GM11168 (cell line): ENCODE results near the gene TRIM16.
"Not testable (repeated sequence)": the region's sequence is repeated elsewhere in the genome, so short reads cannot be mapped to it uniquely, and the experiment has no call there.

Source experiments
- in situ Hi-C: fragments of 300-500 bp; cut with MboI; formaldehyde crosslinking; loops from one replicate; pipeline ENCODE4 v1.12.0; 2022; ENCODE audit warnings: low sequenced_read_pairs; ENCODE audit not compliant: unreplicated experiment

Gene TRIM16

GRCh38 chr17:15659663-15660062 is 24.4 kb downstream of the TRIM16 start:
- in situ Hi-C loops, result no loop called here

DNA sequence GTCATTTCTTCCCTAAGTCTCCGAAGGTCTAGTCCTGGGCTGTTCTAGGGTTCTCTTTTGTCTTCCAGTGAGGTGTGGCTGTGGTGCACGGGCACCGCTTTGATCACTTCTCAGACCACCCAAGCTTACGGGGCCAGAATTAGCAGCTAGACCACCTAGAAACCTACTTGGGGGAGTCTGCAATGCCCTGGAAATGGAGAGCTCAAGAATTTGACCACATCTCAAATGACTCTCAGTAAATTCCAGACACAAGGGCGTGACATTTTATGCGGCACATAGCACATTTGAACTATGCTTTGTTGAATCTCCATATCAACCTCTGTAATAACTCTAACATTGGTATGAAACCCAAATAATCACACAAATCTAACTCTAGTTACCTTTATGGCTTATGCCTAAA is 24.9 kb downstream of the TRIM16 start:
- in situ Hi-C loops, result no loop called here

DNA sequence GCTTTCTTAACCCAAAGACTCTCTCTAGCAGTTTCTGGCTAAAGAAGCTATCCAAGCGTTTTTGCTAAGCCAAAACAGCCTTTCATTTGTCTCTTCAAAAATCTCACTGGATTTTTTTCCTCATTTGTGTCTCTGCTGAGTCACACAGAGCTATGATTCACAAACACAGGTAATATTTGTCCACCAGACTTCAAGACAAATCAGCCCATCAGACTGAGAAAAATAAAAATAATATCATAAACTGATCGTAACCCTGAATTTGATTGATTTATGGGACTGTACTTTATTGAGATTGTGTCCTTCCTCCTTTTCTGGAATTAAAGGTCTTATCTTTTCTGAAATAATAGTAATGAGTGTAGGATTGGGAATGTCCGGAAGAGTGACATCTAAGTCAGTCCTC is 25.8 kb downstream of the TRIM16 start:
- in situ Hi-C loops, result no loop called here

GRCh38 chr17:15657868-15658267 is 26.2 kb downstream of the TRIM16 start:
- in situ Hi-C loops, result no loop called here

DNA sequence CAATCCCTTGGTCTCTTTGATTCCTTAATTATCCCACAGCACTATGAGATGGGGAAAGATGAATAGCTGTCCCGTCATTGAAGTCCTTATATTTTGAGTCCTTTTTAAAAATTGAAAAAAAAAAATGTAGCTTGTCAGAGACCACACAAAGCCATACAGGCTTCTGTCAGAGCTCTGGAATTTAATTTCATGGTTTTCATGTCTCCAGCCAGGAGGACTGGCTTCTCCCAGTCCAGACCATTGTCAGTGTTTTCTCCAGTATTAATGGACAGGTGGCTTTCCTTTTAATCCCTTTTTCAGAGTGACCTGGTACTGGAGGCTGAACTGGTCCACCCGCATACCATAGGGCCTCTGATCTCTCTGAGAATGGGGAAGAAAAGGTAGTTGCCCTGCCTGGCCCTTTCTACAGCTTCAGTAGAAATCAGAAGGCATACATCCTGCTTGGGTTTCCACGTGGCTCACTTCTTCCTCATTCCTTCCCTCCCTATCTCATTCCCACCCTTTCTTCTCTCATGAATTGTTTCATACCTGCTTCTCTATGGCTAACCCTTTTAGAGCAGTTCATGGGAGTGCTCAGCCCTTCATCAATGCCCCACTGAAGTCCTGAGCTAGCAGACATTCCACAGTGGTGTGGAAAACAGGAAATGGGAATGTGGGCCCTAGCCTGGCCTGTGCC is 29.1 kb downstream of the TRIM16 start:
- in situ Hi-C loops, result no loop called here

DNA sequence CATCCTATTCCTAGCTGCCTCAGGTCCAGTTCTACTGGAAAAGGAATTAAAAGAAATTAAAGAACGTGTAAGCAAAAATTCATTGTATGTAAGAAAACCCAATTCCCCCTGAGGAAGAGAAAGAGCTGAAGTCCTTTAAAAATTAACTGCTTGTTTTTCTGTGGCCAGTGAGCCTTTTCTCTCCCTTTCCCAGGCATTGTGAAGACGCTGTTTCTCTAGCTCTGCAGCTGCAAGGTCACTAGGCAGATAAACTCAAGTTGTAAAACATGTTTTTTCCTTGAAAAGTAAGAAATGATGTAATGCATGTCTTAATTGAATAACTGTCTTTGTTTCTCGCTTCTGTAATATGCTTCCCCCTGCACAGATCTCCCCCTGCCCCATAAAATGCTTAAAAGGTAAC is 29.7 kb downstream of the TRIM16 start:
- in situ Hi-C loops, result not testable (repeated sequence)

DNA sequence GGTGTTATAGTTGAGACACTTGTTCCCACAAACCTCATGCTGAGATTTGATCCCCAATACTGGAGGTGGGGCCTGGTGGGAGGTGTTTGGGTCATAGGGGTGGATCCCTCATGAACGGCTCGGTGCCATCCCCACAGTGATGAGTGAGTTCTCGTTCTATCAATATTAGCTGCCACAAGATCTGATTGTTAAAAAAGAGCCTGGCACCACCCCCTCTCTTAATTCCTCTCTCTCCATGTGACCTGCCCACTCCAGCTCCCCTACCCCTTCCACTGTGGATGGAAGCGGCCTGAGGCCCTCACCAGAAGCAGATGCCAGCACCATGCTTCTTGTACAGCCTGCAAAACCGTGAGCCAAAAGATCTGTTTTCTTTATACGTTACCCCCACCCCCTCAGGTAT is 31.2 kb downstream of the TRIM16 start:
- in situ Hi-C loops, result no loop called here

- in situ Hi-C loops, result no loop called here
Observed at GRCh38 chr17:15651583-15652110, 32.5 kb downstream of the TRIM16 start.

GRCh38 chr17:15650741-15651582 is 33.1 kb downstream of the TRIM16 start:
- in situ Hi-C loops, result no loop called here

GRCh38 chr17:15649861-15650421 is 34.2 kb downstream of the TRIM16 start:
- in situ Hi-C loops, result no loop called here

- in situ Hi-C loops, result no loop called here
Observed at GRCh38 chr17:15648386-15648785, 35.7 kb downstream of the TRIM16 start.

DNA sequence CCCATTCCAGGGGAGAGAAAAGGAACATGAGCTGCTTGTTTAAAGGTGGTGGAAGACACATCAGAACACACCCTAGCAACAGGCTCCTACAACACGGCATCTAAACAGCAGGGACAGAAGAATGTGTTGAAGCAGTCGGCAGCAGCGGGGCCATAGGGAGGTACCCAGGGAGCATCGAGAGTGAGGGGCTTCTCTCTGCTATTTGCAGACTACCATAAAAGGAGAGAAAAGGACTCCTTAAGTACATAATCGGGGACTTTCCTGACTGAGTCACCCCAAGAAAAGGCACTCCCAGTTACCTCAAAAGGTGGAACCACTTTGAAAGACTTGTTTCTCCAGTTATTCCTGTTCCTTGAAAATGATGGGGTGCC is 38.2 kb downstream of the TRIM16 start:
- in situ Hi-C loops, result not testable (repeated sequence)

DNA sequence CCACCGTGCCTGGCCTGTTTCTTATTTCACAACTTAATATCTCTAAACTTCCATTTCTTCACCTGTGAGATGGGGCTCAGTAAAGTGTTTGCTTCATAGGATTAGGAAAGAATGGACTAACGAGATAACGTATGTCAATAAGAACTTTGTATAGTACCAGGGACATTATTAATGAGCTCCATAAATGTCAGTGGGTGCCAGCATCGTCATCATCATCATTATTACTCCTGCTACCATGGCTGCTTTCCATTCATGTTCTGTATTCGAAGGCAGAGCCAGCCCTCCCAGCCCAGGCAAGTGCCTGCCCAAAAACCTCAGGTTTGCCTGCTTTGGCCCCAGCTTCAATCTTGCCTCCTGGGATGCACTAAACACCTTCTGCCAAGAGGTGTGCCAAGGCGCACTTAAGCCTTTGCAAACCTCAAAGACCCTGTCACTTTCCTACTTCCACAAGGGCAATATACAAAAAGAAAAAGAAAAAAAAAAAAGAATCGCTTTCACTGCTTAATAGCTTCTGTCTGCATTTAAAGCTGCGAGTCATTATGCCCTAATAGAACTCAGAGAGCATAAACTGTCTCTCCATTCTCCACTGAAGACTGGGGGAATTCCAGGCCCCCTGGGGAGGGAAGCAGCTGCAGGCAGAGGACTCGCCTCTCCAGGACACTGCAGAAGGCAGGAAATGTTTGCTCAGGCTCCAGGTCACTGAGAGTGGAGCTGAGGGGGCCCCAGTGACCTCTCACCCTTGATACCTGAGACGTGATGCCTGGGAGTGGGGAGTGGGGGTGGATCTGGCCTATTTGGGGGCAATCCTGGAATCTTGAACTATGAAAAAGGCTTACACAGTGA is 38.8 kb downstream of the TRIM16 start:
- in situ Hi-C loops, result not testable (repeated sequence)

- in situ Hi-C loops, result not testable (repeated sequence)
Observed at GRCh38 chr17:15642505-15643251, 41.4 kb downstream of the TRIM16 start.

DNA sequence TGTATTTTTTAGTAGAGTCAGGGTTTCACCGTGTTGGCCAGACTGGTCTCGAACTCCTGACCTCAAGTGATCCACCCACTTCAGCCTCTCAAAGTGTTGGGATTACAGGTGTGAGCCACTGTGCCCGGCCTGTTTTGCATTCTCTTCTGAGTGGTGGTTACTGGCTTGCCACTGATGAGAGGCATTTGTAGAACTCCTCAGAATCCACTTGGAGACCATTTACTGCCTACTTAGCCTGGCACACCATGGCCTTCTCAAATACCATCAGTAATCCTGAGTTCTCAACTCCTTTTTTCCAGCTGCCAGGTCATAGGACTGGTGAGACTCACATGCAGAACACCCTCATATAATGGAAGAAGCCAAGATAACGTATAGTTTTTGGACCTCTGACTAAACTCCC is 42.1 kb downstream of the TRIM16 start:
- in situ Hi-C loops, result not testable (repeated sequence)

- in situ Hi-C loops, result not testable (repeated sequence)
Observed at GRCh38 chr17:15630930-15631453, 53.1 kb downstream of the TRIM16 start.

- in situ Hi-C loops, result not testable (repeated sequence)
Observed at GRCh38 chr17:15629991-15630390, 54.1 kb downstream of the TRIM16 start.

- in situ Hi-C loops, result not testable (repeated sequence)
Observed at GRCh38 chr17:15623661-15624209, 60.4 kb downstream of the TRIM16 start.

- in situ Hi-C loops, result not testable (repeated sequence)
Observed at GRCh38 chr17:15623255-15623654, 60.9 kb downstream of the TRIM16 start.
